OCI-LY3 (cell line): ENCODE measurements around the gene MASP1.

Experiments
- H2AFZ ChIP-seq: fragments of 200-600, 300-600 bp; shearing (Covaris generic); 2 replicates; pipeline ENCODE4 v1.6.0; 2014; ENCODE audit warnings: antibody characterized with exemption, low read depth, low read length
- H3K27ac ChIP-seq: fragments of 200-600, 300-600 bp; sonication (generic); 2 replicates; pipeline ENCODE4 v1.5.1; 2014; ENCODE audit warnings: mild to moderate bottlenecking, low read length, moderate library complexity, mixed read lengths
- H3K27me3 ChIP-seq: fragments of 200-600, 300-600 bp; sonication (generic); 2 replicates; pipeline ENCODE4 v1.6.1; 2014; ENCODE audit warnings: low read depth, low read length, mixed read lengths
- H3K36me3 ChIP-seq: fragments of 200-600, 300-600 bp; sonication (generic); replicated peaks from 2 replicates; pipeline ENCODE3; 2014; ENCODE audit warnings: low read depth, low read length, mixed read lengths
- H3K4me1 ChIP-seq: fragments of 300-600, 200-600 bp; sonication (generic); 2 replicates; pipeline ENCODE4 v1.6.1; 2014; ENCODE audit warnings: low read length, mixed read lengths
- H3K4me2 ChIP-seq: fragments of 200-600, 300-600 bp; sonication (generic); 2 replicates; pipeline ENCODE4 v1.6.1; 2014; ENCODE audit warnings: low read length, mixed read lengths
- H3K4me3 ChIP-seq: fragments of 300-600, 200-600 bp; sonication (generic); 2 replicates; pipeline ENCODE4 v1.5.1; 2014; ENCODE audit warnings: antibody characterized with exemption, mild to moderate bottlenecking, low read length, moderate library complexity
- H3K79me2 ChIP-seq: fragments of 300-600, 200-600 bp; shearing (Covaris generic); 2 replicates; pipeline ENCODE4 v1.6.1; 2014; ENCODE audit warnings: mild to moderate bottlenecking, low read length, mixed read lengths
- H3K9ac ChIP-seq: fragments of 300-600, 200-600 bp; shearing (Covaris generic); 2 replicates; pipeline ENCODE4 v1.6.0; 2014; ENCODE audit warnings: mild to moderate bottlenecking, low read length, moderate library complexity
- H3K9me3 ChIP-seq: fragments of 200-600, 300-600 bp; shearing (Covaris generic); 2 replicates; pipeline ENCODE4 v1.6.1; 2014; ENCODE audit warnings: low read length, mixed read lengths; ENCODE audit not compliant: insufficient read depth
- H4K20me1 ChIP-seq: fragments of 200-600, 300-600 bp; sonication (generic); 2 replicates; pipeline ENCODE4 v1.6.1; 2016; ENCODE audit warnings: low read length, mixed read lengths; ENCODE audit not compliant: insufficient read depth
- CTCF ChIP-seq: fragments of 200-600, 300-600 bp; sonication (generic); IDR thresholded peaks from 2 replicates; pipeline ENCODE4 v1.5.1; 2014; ENCODE audit warnings: antibody characterized with exemption, low read length, low read depth
- EZH2phosphoT487 ChIP-seq: fragments of 200-600 bp; shearing (Covaris generic); IDR thresholded peaks from 2 replicates; pipeline ENCODE4 v1.6.1; 2018; ENCODE audit warnings: antibody characterized with exemption, mixed run types, low read depth

The MASP1 gene

GRCh38 chr3:187281191-187281714 lies 10.3 kb downstream of the MASP1 start:
- Histone ChIP-seq H3K4me3 (no peak overlapping the region), H3K79me2 (no peaks in the 10 kb centered on the region), H3K9me3 (no peaks in the 10 kb centered on the region), H4K20me1 (no peaks in the 10 kb centered on the region), H3K4me2 (no peak overlapping the region), H3K27ac (no peak overlapping the region), H3K36me3 (no peaks in the 10 kb centered on the region), H3K4me1 (no peaks in the 10 kb centered on the region), H3K27me3 (peaks cover 7% of the 10 kb centered on the region), H2AFZ (no peak overlapping the region), H3K9ac (no peak overlapping the region)
- TF ChIP-seq CTCF (no peak), EZH2phosphoT487 (no peak)

- Histone ChIP-seq H3K4me3 (no peak overlapping the region), H3K36me3 (no peaks in the 10 kb centered on the region), H3K27me3 (peaks cover 7% of the 10 kb centered on the region), H2AFZ (no peak overlapping the region), H3K27ac (no peak overlapping the region), H3K79me2 (no peaks in the 10 kb centered on the region), H3K9me3 (no peaks in the 10 kb centered on the region), H3K4me1 (no peaks in the 10 kb centered on the region), H3K9ac (no peak overlapping the region), H3K4me2 (no peak overlapping the region), H4K20me1 (no peaks in the 10 kb centered on the region)
- TF ChIP-seq EZH2phosphoT487 (no peak), CTCF (no peak)
These were observed 10.9 kb downstream of the MASP1 start for GRCh38 chr3:187280644-187281043.

GRCh38 chr3:187277129-187277462 lies 14.4 kb downstream of the MASP1 start:
- H3K4me3 ChIP-seq, result no peak overlapping the region
- H2AFZ ChIP-seq, result no peak overlapping the region
- peaks cover 7% of the 10 kb centered on the region for H3K27me3 ChIP-seq
- no peaks in the 10 kb centered on the region for H3K9me3 ChIP-seq
- H3K27ac ChIP-seq, result no peak overlapping the region
- H3K4me1 ChIP-seq, result no peaks in the 10 kb centered on the region
- H4K20me1 ChIP-seq, result no peaks in the 10 kb centered on the region
- no peaks in the 10 kb centered on the region for H3K79me2 ChIP-seq
- H3K36me3 ChIP-seq, result no peaks in the 10 kb centered on the region
- no peak overlapping the region for H3K4me2 ChIP-seq
- TF ChIP-seq CTCF (no peak), EZH2phosphoT487 (no peak)
- no peak overlapping the region for H3K9ac ChIP-seq

- no peaks in the 10 kb centered on the region for H3K4me1 ChIP-seq
These were observed 15.0 kb downstream of the MASP1 start for GRCh38 chr3:187276397-187277128.

More at GRCh38 chr3:187276397-187277128, 15.0 kb downstream of the MASP1 start:
- Histone ChIP-seq H3K27me3 (peaks cover 7% of the 10 kb centered on the region), H3K36me3 (no peaks in the 10 kb centered on the region), H2AFZ (no peak overlapping the region), H3K9ac (no peak overlapping the region), H3K4me2 (no peak overlapping the region), H3K79me2 (no peaks in the 10 kb centered on the region), H3K4me3 (no peak overlapping the region), H3K27ac (no peak overlapping the region), H4K20me1 (no peaks in the 10 kb centered on the region), H3K9me3 (no peaks in the 10 kb centered on the region)
- no peak for TF ChIP-seq EZH2phosphoT487
- no peak for TF ChIP-seq CTCF
